Mucosa of rectum (tissue), 2 donors: ENCODE results near the gene AFF4.
"Not testable (repeated sequence)": the region's sequence is repeated elsewhere in the genome, so short reads cannot be mapped to it uniquely, and the experiment has no call there.

Experiments
- H3K27ac ChIP-seq, 2 donors: one replicate each; pipeline ENCODE4 v1.7.0; 2013; ENCODE audit warnings: inconsistent platforms in 2 of 2, low read depth in 2 of 2, low read length in 2 of 2
- H3K27me3 ChIP-seq, 2 donors: one replicate each; pipeline ENCODE4 v1.7.0; 2013; ENCODE audit warnings: low read length in 2 of 2; ENCODE audit not compliant: control insufficient read depth in 2 of 2, insufficient read depth in 2 of 2
- H3K36me3 ChIP-seq, 2 donors: one replicate each; pipeline ENCODE4 v1.7.0; 2013; ENCODE audit warnings: low read length in 2 of 2; ENCODE audit not compliant: control insufficient read depth in 2 of 2, insufficient read depth in 2 of 2
- H3K4me1 ChIP-seq, 2 donors: one replicate each; pipeline ENCODE4 v1.7.0; 2013; ENCODE audit warnings: low read length in 2 of 2, mild to moderate bottlenecking in 1 of 2; ENCODE audit not compliant: control insufficient read depth in 2 of 2, insufficient read depth in 2 of 2
- H3K4me3 ChIP-seq, 2 donors: one replicate each; pipeline ENCODE4 v1.7.0; 2013; ENCODE audit warnings: low read length in 2 of 2
- H3K9ac ChIP-seq, 2 donors: one replicate each; pipeline ENCODE4 v1.7.0; 2013; ENCODE audit warnings: low read length in 2 of 2, low read depth in 1 of 2, mild to moderate bottlenecking in 1 of 2
- H3K9me3 ChIP-seq, 2 donors: one replicate each; pipeline ENCODE4 v1.7.0; 2013; ENCODE audit warnings: low read length in 2 of 2; ENCODE audit not compliant: control insufficient read depth in 2 of 2
- donor health status: healthy.
- donor health status: Normal muscosa, but diverticular disease.

The AFF4 gene

GRCh38 chr5:132979976-132980375 lies 16.5 kb upstream of the AFF4 start:
- no peaks in the 10 kb centered on the region for H3K4me1 ChIP-seq
- H3K27ac ChIP-seq = no peak overlapping the region
- no peak overlapping the region for H3K4me3 ChIP-seq
- no peaks in the 10 kb centered on the region for H3K27me3 ChIP-seq
- H3K9me3 ChIP-seq = no peaks in the 10 kb centered on the region
- no peak overlapping the region for H3K9ac ChIP-seq
- H3K36me3 ChIP-seq = no peaks in the 10 kb centered on the region

GRCh38 chr5:132979367-132979940 lies 16.0 kb upstream of the AFF4 start:
- Histone ChIP-seq H3K36me3 (no peaks in the 10 kb centered on the region), H3K27ac (no peak overlapping the region), H3K9ac (no peak overlapping the region), H3K27me3 (no peaks in the 10 kb centered on the region), H3K4me1 (no peaks in the 10 kb centered on the region), H3K9me3 (no peaks in the 10 kb centered on the region), H3K4me3 (no peak overlapping the region)

- Histone ChIP-seq H3K27me3 (no peaks in the 10 kb centered on the region), H3K9me3 (no peaks in the 10 kb centered on the region), H3K4me1 (no peaks in the 10 kb centered on the region), H3K9ac (no peak overlapping the region), H3K27ac (no peak overlapping the region), H3K36me3 (no peaks in the 10 kb centered on the region), H3K4me3 (no peak overlapping the region)
These were observed 13.4 kb upstream of the AFF4 start for GRCh38 chr5:132976852-132977251.

GRCh38 chr5:132972436-132972828 lies 9.0 kb upstream of the AFF4 start:
- H3K9me3 ChIP-seq, H3K4me3 ChIP-seq, H3K4me1 ChIP-seq, H3K27me3 ChIP-seq, H3K27ac ChIP-seq, H3K36me3 ChIP-seq, H3K9ac ChIP-seq: not testable (repeated sequence)

GRCh38 chr5:132971483-132972435 lies 8.3 kb upstream of the AFF4 start:
- H3K9ac ChIP-seq = no peak overlapping the region
- H3K27me3 ChIP-seq = no peaks in the 10 kb centered on the region
- no peak overlapping the region for H3K27ac ChIP-seq
- no peaks in the 10 kb centered on the region for H3K4me1 ChIP-seq
- no peaks in the 10 kb centered on the region for H3K9me3 ChIP-seq
- H3K36me3 ChIP-seq = no peaks in the 10 kb centered on the region
- no peak overlapping the region for H3K4me3 ChIP-seq

- Histone ChIP-seq H3K9ac (no peak overlapping the region), H3K27me3 (no peaks in the 10 kb centered on the region), H3K4me3 (no peak overlapping the region), H3K27ac (no peak overlapping the region), H3K4me1 (peaks cover 0 to 9% of the 10 kb centered on the region in 2 donors), H3K36me3 (no peaks in the 10 kb centered on the region), H3K9me3 (no peaks in the 10 kb centered on the region)
These were observed 1.7 kb upstream of the AFF4 start for GRCh38 chr5:132965120-132965519.

- peak overlapping the region; percentile 86 to 95 for H3K4me3 ChIP-seq
- H3K4me1 ChIP-seq = peaks cover 3 to 9% of the 10 kb centered on the region in 2 donors
- peak overlapping the region; percentile 98 to 99 for H3K27ac ChIP-seq
- H3K9me3 ChIP-seq = no peaks in the 10 kb centered on the region
- H3K27me3 ChIP-seq = no peaks in the 10 kb centered on the region
- H3K9ac ChIP-seq = peak overlapping the region; percentile 98 to 99
- peaks cover 0 to 2% of the 10 kb centered on the region in 2 donors for H3K36me3 ChIP-seq
These were observed 909 bp downstream of the AFF4 start for GRCh38 chr5:132962429-132963021.

- peak overlapping the region; percentile 86 to 95 for H3K4me3 ChIP-seq
- no peaks in the 10 kb centered on the region for H3K9me3 ChIP-seq
- peaks cover 0 to 2% of the 10 kb centered on the region in 2 donors for H3K36me3 ChIP-seq
- H3K9ac ChIP-seq = peak overlapping the region; percentile 98 to 99
- peaks cover 3 to 9% of the 10 kb centered on the region in 2 donors for H3K4me1 ChIP-seq
- peak overlapping the region; percentile 98 to 99 for H3K27ac ChIP-seq
- H3K27me3 ChIP-seq = no peaks in the 10 kb centered on the region
These were observed 1.5 kb downstream of the AFF4 start for GRCh38 chr5:132961887-132962286.

- not testable (repeated sequence) for H3K9me3 ChIP-seq, H3K27ac ChIP-seq, H3K36me3 ChIP-seq, H3K4me1 ChIP-seq, H3K27me3 ChIP-seq
- peak overlapping the region in 1 of 2 donors; percentile 99 for H3K9ac ChIP-seq
- H3K4me3 ChIP-seq = peak overlapping the region; percentile 86 to 95
These were observed 2.2 kb downstream of the AFF4 start for GRCh38 chr5:132961123-132961815.
